Measurements from ENCODE around the gene PEAR1. TPM values are rescaled to one million over a fixed set of nuclear protein-coding genes. Genes with fewer than 3 reads are reported as not detected.

PEAR1 gene
- total RNA-seq, 1 donor from 2014 or later: 14.8 TPM

- peaks cover 82% of the 10 kb centered on the region for H3K27me3 ChIP-seq (ENCODE audit: low read depth)
- peaks cover 12% of the 10 kb centered on the region for H3K4me1 ChIP-seq
- H3K9me3 ChIP-seq: no peaks in the 10 kb centered on the region
- H3K27ac ChIP-seq: no peak overlapping the region
- ATAC-seq (no peak), DNase-seq (no peak)
- intact Hi-C loops (cut with DNase I): no loop called here
- no peaks in the 10 kb centered on the region for H3K36me3 ChIP-seq
- no peak overlapping the region for H3K4me3 ChIP-seq
- no peak for TF ChIP-seq CTCF (IDR thresholded peaks at IDR 0.05)
Observed at GRCh38 chr1:156845953-156846545, 47.5 kb upstream of the PEAR1 start.

GRCh38 chr1:156846643-156847042 is 46.9 kb upstream of the PEAR1 start:
- no peak for TF ChIP-seq CTCF (IDR thresholded peaks at IDR 0.05)
- ATAC-seq: no peak
- no peak overlapping the region for H3K27ac ChIP-seq
- H3K27me3 ChIP-seq (ENCODE audit: low read depth): peaks cover 79% of the 10 kb centered on the region
- H3K36me3 ChIP-seq: no peaks in the 10 kb centered on the region
- intact Hi-C loops (cut with DNase I): no loop called here
- DNase-seq: no peak
- H3K9me3 ChIP-seq: no peaks in the 10 kb centered on the region
- no peak overlapping the region for H3K4me3 ChIP-seq
- peaks cover 12% of the 10 kb centered on the region for H3K4me1 ChIP-seq

- no peaks in the 10 kb centered on the region for H3K36me3 ChIP-seq
- H3K27me3 ChIP-seq (ENCODE audit: low read depth): peaks cover 75% of the 10 kb centered on the region
- intact Hi-C loops (cut with DNase I): no loop called here
- no peak overlapping the region for H3K27ac ChIP-seq
- ATAC-seq (no peak), DNase-seq (no peak)
- no peak overlapping the region for H3K4me3 ChIP-seq
- no peak for TF ChIP-seq CTCF (IDR thresholded peaks at IDR 0.05)
- H3K9me3 ChIP-seq: no peaks in the 10 kb centered on the region
- peaks cover 12% of the 10 kb centered on the region for H3K4me1 ChIP-seq
Observed at GRCh38 chr1:156847591-156848460, 45.7 kb upstream of the PEAR1 start.

- TF ChIP-seq CTCF (IDR thresholded peaks at IDR 0.05): no peak
- intact Hi-C loops (cut with DNase I): no loop called here
- DNase-seq (peak; percentile 71), ATAC-seq (peak; percentile 54 to 61)
- no peaks in the 10 kb centered on the region for H3K36me3 ChIP-seq
- H3K27ac ChIP-seq: no peak overlapping the region
- H3K9me3 ChIP-seq: no peaks in the 10 kb centered on the region
- H3K27me3 ChIP-seq (ENCODE audit: low read depth): peaks cover 70% of the 10 kb centered on the region
- peaks cover 12% of the 10 kb centered on the region for H3K4me1 ChIP-seq
- H3K4me3 ChIP-seq: no peak overlapping the region
Observed at GRCh38 chr1:156848461-156849150, 44.9 kb upstream of the PEAR1 start.

- TF ChIP-seq CTCF (IDR thresholded peaks at IDR 0.05): no peak
- no peaks in the 10 kb centered on the region for H3K9me3 ChIP-seq
- H3K36me3 ChIP-seq: no peaks in the 10 kb centered on the region
- intact Hi-C loops (cut with DNase I): no loop called here
- DNase-seq: no peak
- ATAC-seq: no peak
- H3K27me3 ChIP-seq (ENCODE audit: low read depth): peaks cover 70% of the 10 kb centered on the region
- H3K4me3 ChIP-seq: no peak overlapping the region
- no peak overlapping the region for H3K27ac ChIP-seq
- peaks cover 12% of the 10 kb centered on the region for H3K4me1 ChIP-seq
Observed at GRCh38 chr1:156849151-156849496, 44.4 kb upstream of the PEAR1 start.

Measured in lower lobe of right lung (tissue), 2 donors.